B cell (primary cell): ENCODE measurements around the gene DHX57. TPM values are rescaled to one million over a fixed set of nuclear protein-coding genes. Genes with fewer than 3 reads are reported as not detected.

Experiments used
- ATAC-seq: fragments of 200-7000 bp; cut with Tn5 transposase; one replicate; pipeline ENCODE4 v1.10.0; 2021; ENCODE audit warnings: low read depth, mild to moderate bottlenecking, moderate number of reproducible peaks, moderate library complexity
- CTCF ChIA-PET: fragments of 350-600 bp; sonication (Branson Sonifier 250); formaldehyde crosslinking; loops from one replicate; lab custom pipeline; 2021; ENCODE audit warnings: antibody characterized with exemption, inconsistent platforms; lab: Charles Lee
- POLR2A ChIA-PET: fragments of 350-600 bp; sonication (Branson Sonifier 250); formaldehyde crosslinking; loops from one replicate; lab custom pipeline; 2021; ENCODE audit warnings: antibody characterized with exemption; lab: Charles Lee
- DNase-seq: peaks from one replicate; pipeline ENCODE4 v3.0.0; 2013
- H2AFZ ChIP-seq: 2 replicates; pipeline ENCODE4 v1.6.1; 2012; ENCODE audit warnings: mild to moderate bottlenecking, low read depth, low read length; ENCODE audit not compliant: insufficient read depth, poor library complexity, severe bottlenecking
- H3K27ac ChIP-seq, 2 donors: 1 replicate in 1 of 2; 2 replicates in 1 of 2; pipeline ENCODE4 v1.5.1; 2012 to 2013; ENCODE audit warnings: low read length in 2 of 2, mild to moderate bottlenecking in 2 of 2, moderate library complexity in 1 of 2
- H3K27me3 ChIP-seq, 4 experiments: fragments of 200-600 bp in 1 of 4; sonication (generic) in 1 of 4; replicated peaks in 1 of 4; 1 replicate in 2 of 4; 2 replicates in 2 of 4; pipeline versions ENCODE4 v1.6.1 to v1.7.0; 2013 to 2016; ENCODE audit warnings: low read length in 3 of 4, mild to moderate bottlenecking in 2 of 4, mixed read lengths in 1 of 4, moderate library complexity in 1 of 4; ENCODE audit not compliant: insufficient read depth in 4 of 4, control insufficient read depth in 3 of 4; ENCODE audit errors: control extremely low read depth in 1 of 4
- H3K36me3 ChIP-seq, 2 experiments: replicated peaks in 1 of 2; 1 replicate in 1 of 2; 2 replicates in 1 of 2; pipeline versions ENCODE4 v1.6.1 to v1.7.1; 2013; ENCODE audit warnings: low read length in 1 of 2; ENCODE audit not compliant: insufficient read depth in 2 of 2, control insufficient read depth in 1 of 2; ENCODE audit errors: control extremely low read depth in 1 of 2, extremely low read depth in 1 of 2
- H3K4me1 ChIP-seq, 2 donors: fragments of 200-600 bp in 1 of 2; sonication (generic) in 1 of 2; 1 replicate in 1 of 2; 2 replicates in 1 of 2; pipeline versions ENCODE4 v1.5.1 to v1.6.1; 2013 to 2017; ENCODE audit warnings: low read length in 2 of 2; ENCODE audit not compliant: control insufficient read depth in 2 of 2, insufficient read depth in 2 of 2
- H3K4me2 ChIP-seq: replicated peaks from 2 replicates; pipeline ENCODE3; 2012; ENCODE audit warnings: mild to moderate bottlenecking, low read depth, low read length; ENCODE audit not compliant: poor library complexity, severe bottlenecking
- H3K4me3 ChIP-seq, 5 experiments: fragments of 200-600 bp in 1 of 5; sonication (generic) in 1 of 5; 1 replicate in 3 of 5; 2 replicates in 2 of 5; pipeline versions ENCODE4 v1.5.1 to v1.7.0; 2011 to 2016; ENCODE audit warnings: low read length in 4 of 5, mild to moderate bottlenecking in 4 of 5, low read depth in 2 of 5, control low read depth in 1 of 5, moderate library complexity in 1 of 5; ENCODE audit not compliant: insufficient read depth in 1 of 5; ENCODE audit errors: control extremely low read depth in 1 of 5, extremely low read depth in 1 of 5
- H3K79me2 ChIP-seq: fragments of 200-600 bp; sonication (generic); one replicate; pipeline ENCODE4 v1.6.0; 2016; ENCODE audit warnings: low read length; ENCODE audit not compliant: control insufficient read depth, insufficient read depth
- H3K9ac ChIP-seq: fragments of 200-600 bp; sonication (generic); 2 replicates; pipeline ENCODE4 v1.6.1; 2017; ENCODE audit warnings: mild to moderate bottlenecking, low read length, moderate library complexity
- H3K9me3 ChIP-seq, 3 donors: one replicate each; pipeline versions ENCODE4 v1.6.1 to v1.7.1; 2013; ENCODE audit warnings: low read length in 2 of 3; ENCODE audit not compliant: control insufficient read depth in 2 of 3, insufficient read depth in 1 of 3; ENCODE audit errors: control extremely low read depth in 1 of 3
- H4K20me1 ChIP-seq: 2 replicates; pipeline ENCODE4 v1.6.0; 2012; ENCODE audit warnings: mild to moderate bottlenecking, low read length; ENCODE audit not compliant: insufficient read depth, control insufficient read depth, poor library complexity, severe bottlenecking
- H3K27ac Mint-ChIP-seq: one replicate; pipeline ENCODE4 v1.8.0; 2021; ENCODE audit warnings: mixed read lengths
- H3K27me3 Mint-ChIP-seq: one replicate; pipeline ENCODE4 v1.8.0; 2021; ENCODE audit warnings: mixed read lengths
- H3K4me1 Mint-ChIP-seq: one replicate; pipeline ENCODE4 v1.8.0; 2021; ENCODE audit warnings: mixed read lengths
- H3K4me3 Mint-ChIP-seq: one replicate; pipeline ENCODE4 v1.8.0; 2021; ENCODE audit warnings: mixed read lengths
- H3K9me3 Mint-ChIP-seq: one replicate; pipeline ENCODE4 v1.8.0; 2022; ENCODE audit warnings: mixed read lengths; ENCODE audit not compliant: insufficient read depth
- EZH2 ChIP-seq: IDR thresholded peaks from 2 replicates; pipeline ENCODE4 v1.6.1; 2012; ENCODE audit warnings: borderline replicate concordance, low read depth, mild to moderate bottlenecking, moderate library complexity, low read length; ENCODE audit not compliant: insufficient read depth, poor library complexity, severe bottlenecking
- WGBS: methylation state at CpG from one replicate; pipeline ENCODE4 v1.1.5; 2013; ENCODE audit warnings: missing lambda C conversion rate; ENCODE audit not compliant: insufficient coverage; 5-methylcytosine and 5-hydroxymethylcytosine counted together
- intact Hi-C: fragments of 100-400 bp; cut with micrococcal nuclease; formaldehyde crosslinking; loops from one replicate; pipeline ENCODE4 v1.10.0; 2022
- polyA plus RNA-seq: library from polyadenylated mRNA; depleted of rRNA; stranded (reverse); fragments of >200 nt; gene quantifications from 2 replicates; pipeline ENCODE4 v1.2.3, GENCODE V29; 2012
- total RNA-seq, 2 donors: library from RNA; stranded (reverse); fragments of 120-200 nt in 1 of 2; gene quantifications; 1 replicate in 1 of 2; 2 replicates in 1 of 2; pipeline versions ENCODE4 v1.2.3 to v1.2.4, GENCODE V29; 2013 to 2022
- TF ChIP-seq, protein P1 (sequence below): fragments of 200-600 bp; IDR thresholded peaks from one replicate; pipeline ENCODE4 v1.8.0; 2022; ENCODE audit warnings: antibody characterized with exemption, mild to moderate bottlenecking

The DHX57 gene
- total and polyA plus RNA-seq, 2 donors (not counting 1 experiment from before 2014, with no cell fraction given), result 7.7 to 25.0 TPM

DNA sequence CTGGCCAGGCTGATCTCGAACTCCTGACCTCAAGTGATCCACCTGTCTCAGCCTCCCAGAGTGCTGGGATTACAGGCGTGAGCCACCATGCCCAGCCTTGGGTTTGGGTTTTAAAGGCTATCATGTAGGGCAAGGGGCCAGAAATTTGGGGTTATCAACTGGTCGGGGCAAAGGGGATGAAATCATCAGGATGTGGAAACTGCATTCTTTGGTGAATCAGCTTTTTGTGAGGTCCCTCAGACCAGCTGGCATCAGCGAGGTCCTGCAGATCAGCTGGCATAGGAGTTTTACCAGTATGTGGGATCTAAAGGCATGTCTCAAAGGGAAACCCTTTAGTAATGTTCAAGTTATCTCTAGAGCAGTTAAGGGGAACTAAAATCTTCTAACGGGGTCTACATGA lies 104.1 kb downstream of the DHX57 start:
- TF ChIP-seq, protein P1, sequence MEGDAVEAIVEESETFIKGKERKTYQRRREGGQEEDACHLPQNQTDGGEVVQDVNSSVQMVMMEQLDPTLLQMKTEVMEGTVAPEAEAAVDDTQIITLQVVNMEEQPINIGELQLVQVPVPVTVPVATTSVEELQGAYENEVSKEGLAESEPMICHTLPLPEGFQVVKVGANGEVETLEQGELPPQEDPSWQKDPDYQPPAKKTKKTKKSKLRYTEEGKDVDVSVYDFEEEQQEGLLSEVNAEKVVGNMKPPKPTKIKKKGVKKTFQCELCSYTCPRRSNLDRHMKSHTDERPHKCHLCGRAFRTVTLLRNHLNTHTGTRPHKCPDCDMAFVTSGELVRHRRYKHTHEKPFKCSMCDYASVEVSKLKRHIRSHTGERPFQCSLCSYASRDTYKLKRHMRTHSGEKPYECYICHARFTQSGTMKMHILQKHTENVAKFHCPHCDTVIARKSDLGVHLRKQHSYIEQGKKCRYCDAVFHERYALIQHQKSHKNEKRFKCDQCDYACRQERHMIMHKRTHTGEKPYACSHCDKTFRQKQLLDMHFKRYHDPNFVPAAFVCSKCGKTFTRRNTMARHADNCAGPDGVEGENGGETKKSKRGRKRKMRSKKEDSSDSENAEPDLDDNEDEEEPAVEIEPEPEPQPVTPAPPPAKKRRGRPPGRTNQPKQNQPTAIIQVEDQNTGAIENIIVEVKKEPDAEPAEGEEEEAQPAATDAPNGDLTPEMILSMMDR, result no peak
- no peak for TF ChIP-seq EZH2
- no peak overlapping the region for H3K4me3 ChIP-seq
- no peaks in the 10 kb centered on the region for H3K79me2 ChIP-seq
- H4K20me1 ChIP-seq, result no peaks in the 10 kb centered on the region
- intact Hi-C loops, result loop anchor here (10.0 kb wide), 2 partner anchors 63 to 1807 kb away; partner anchors contain the start of gene STRN
- H3K27me3 ChIP-seq, result peaks cover 0 to 3% (median 0%) of the 10 kb centered on the region in 4 experiments
- H3K36me3 ChIP-seq, result no peaks in the 10 kb centered on the region
- H3K4me1 ChIP-seq, result no peaks in the 10 kb centered on the region
- no peak overlapping the region for H2AFZ ChIP-seq
- no peak for DNase-seq
- ChIA-PET CTCF (interaction anchor here (1.0 kb wide), 1 partner anchor 9 kb away, joined by 5 read pairs; no protein-coding TSS in a partner anchor), POLR2A (no interaction called here)
- H3K27ac ChIP-seq, result no peak overlapping the region
- H3K9me3 ChIP-seq, result no peaks in the 10 kb centered on the region
- Mint-ChIP-seq H3K4me3 (no peak overlapping the region), H3K27me3 (peaks cover 16% of the 10 kb centered on the region), H3K27ac (no peak overlapping the region), H3K4me1 (no peaks in the 10 kb centered on the region), H3K9me3 (no peaks in the 10 kb centered on the region)
- H3K4me2 ChIP-seq, result no peak overlapping the region
- no peak overlapping the region for H3K9ac ChIP-seq
- ATAC-seq, result no peak
- 77% methylated on average over 5 of the region's 5 CpGs for WGBS

DNA sequence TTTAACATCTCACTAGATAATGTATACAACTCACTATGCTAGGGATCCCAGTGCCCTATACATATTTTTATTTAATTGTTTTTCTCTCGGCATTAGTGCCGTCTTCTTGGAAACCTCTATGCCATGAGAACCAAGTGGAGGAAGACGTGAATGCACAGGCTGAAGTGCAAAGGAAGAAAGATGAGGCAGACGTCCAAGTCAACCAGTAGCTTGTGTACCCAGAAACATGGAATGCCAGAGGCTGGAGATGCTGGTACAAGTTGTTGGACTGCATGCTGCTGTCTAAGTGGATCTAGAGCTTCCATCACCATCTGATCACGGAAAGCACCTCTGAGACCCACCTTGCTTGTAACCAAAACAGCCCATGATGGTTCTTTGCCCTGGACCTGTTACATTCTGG lies 110.2 kb downstream of the DHX57 start:
- ChIA-PET CTCF (no interaction called here), POLR2A (no interaction called here)
- H3K27ac Mint-ChIP-seq, result no peak overlapping the region
- no peaks in the 10 kb centered on the region for H3K9me3 Mint-ChIP-seq
- no peak overlapping the region for H3K4me3 ChIP-seq
- no peaks in the 10 kb centered on the region for H3K27me3 Mint-ChIP-seq
- no peak overlapping the region for H3K4me2 ChIP-seq
- no peaks in the 10 kb centered on the region for H3K4me1 Mint-ChIP-seq
- H3K36me3 ChIP-seq, result no peaks in the 10 kb centered on the region
- DNase-seq, result no peak
- H3K4me3 Mint-ChIP-seq, result no peak overlapping the region
- H2AFZ ChIP-seq, result no peak overlapping the region
- H3K9ac ChIP-seq, result no peak overlapping the region
- no peaks in the 10 kb centered on the region for H3K79me2 ChIP-seq
- TF ChIP-seq EZH2, result no peak
- TF ChIP-seq, protein P1, result no peak
- no peak overlapping the region for H3K27ac ChIP-seq
- no peak for ATAC-seq
- intact Hi-C loops, result no loop called here
- no peaks in the 10 kb centered on the region for H3K4me1 ChIP-seq
- H4K20me1 ChIP-seq, result no peaks in the 10 kb centered on the region
- WGBS, result 100% methylated on average over 4 of the region's 5 CpGs
- no peaks in the 10 kb centered on the region for H3K9me3 ChIP-seq
- H3K27me3 ChIP-seq, result no peaks in the 10 kb centered on the region
